HCT116 (cell line): ENCODE results near the gene IMPA2. TPM values are rescaled to one million over a fixed set of nuclear protein-coding genes. Genes with fewer than 3 reads are reported as not detected.

Experiments
- ATAC-seq: fragments of 200-7000 bp; cut with Tn5 transposase; 2 replicates; pipeline ENCODE4 v1.9.1; 2020; ENCODE audit warnings: mild to moderate bottlenecking, moderate library complexity
- BruUV-seq: library from RNA; stranded (reverse); fragments of 400-500 nt; replicated peaks from 2 replicates; lab custom pipeline; 2021; lab: Mats Ljungman, UMichigan
- CTCF ChIA-PET: fragments of 300-600 bp; sonication (Branson Sonifier 250); formaldehyde crosslinking; loops from one replicate; lab custom pipeline; 2021; ENCODE audit warnings: antibody characterized with exemption; lab: Charles Lee
- POLR2A ChIA-PET: fragments of 300-600, 350-600 bp; sonication (Branson Sonifier 250); formaldehyde crosslinking; loops from one replicate; lab custom pipeline; 2021; ENCODE audit warnings: antibody characterized with exemption; lab: Charles Lee
- RAD21 ChIA-PET, 2 experiments: fragments of 300-600 bp; sonication (Branson Sonifier 250); formaldehyde crosslinking; loops; one replicate each; lab custom pipeline; 2023; ENCODE audit warnings: low total read pairs in 2 of 2; ENCODE audit not compliant: uncharacterized antibody in 2 of 2, unreplicated experiment in 2 of 2, low non-redundant PET in 1 of 2; lab: Charles Lee
- DNase-seq: peaks from one replicate; pipeline ENCODE4 v3.0.0-alpha.2; 2010; ENCODE audit warnings: low read depth, low spot score
- H2AFZ ChIP-seq: fragments of 200-600 bp; shearing (Covaris generic), sonication (generic); 2 replicates; pipeline ENCODE4 v1.6.1; 2017; ENCODE audit warnings: low read depth, mixed run types, mixed read lengths, antibody characterized with exemption, low read length; ENCODE audit not compliant: poor library complexity, severe bottlenecking
- H3K27ac ChIP-seq: 2 replicates; pipeline ENCODE4 v1.5.1; 2012; ENCODE audit warnings: low read depth, low read length
- H3K27me3 ChIP-seq: fragments of 200-600 bp; sonication (generic); 2 replicates; pipeline ENCODE4 v1.6.1; 2016; ENCODE audit warnings: mixed run types, low read length, mixed read lengths; ENCODE audit not compliant: insufficient read depth
- H3K36me3 ChIP-seq, 2 experiments: fragments of 200-500 bp in 1 of 2; fragments of 200-600 bp in 1 of 2; sonication (Bioruptor generic) in 1 of 2; sonication (generic) in 1 of 2; 2 replicates each; pipeline versions ENCODE4 v1.5.1 to v1.6.1; 2014 to 2016; ENCODE audit warnings: low read length in 2 of 2, inconsistent platforms in 1 of 2, mixed read lengths in 1 of 2, mixed run types in 1 of 2; ENCODE audit not compliant: insufficient read depth in 2 of 2, control insufficient read depth in 1 of 2
- H3K4me1 ChIP-seq, 2 experiments: fragments of 200-600 bp in 1 of 2; sonication (generic) in 1 of 2; 2 replicates each; pipeline versions ENCODE4 v1.5.1 to v1.6.1; 2012 to 2017; ENCODE audit warnings: low read length in 2 of 2, inconsistent platforms in 1 of 2, mild to moderate bottlenecking in 1 of 2, mixed read lengths in 1 of 2, mixed run types in 1 of 2, moderate library complexity in 1 of 2; ENCODE audit not compliant: insufficient read depth in 2 of 2, control insufficient read depth in 1 of 2
- H3K4me2 ChIP-seq: fragments of 200-600 bp; sonication (generic); 2 replicates; pipeline ENCODE4 v1.6.1; 2017; ENCODE audit warnings: mixed run types, low read length, mixed read lengths
- H3K4me3 ChIP-seq, 2 experiments: fragments of 200-600 bp in 1 of 2; sonication (generic) in 1 of 2; replicated peaks in 1 of 2; 2 replicates each; pipeline ENCODE4 v1.5.1; 2011 to 2016; ENCODE audit warnings: low read length in 2 of 2, control low read depth in 1 of 2, low read depth in 1 of 2, mild to moderate bottlenecking in 1 of 2, mixed read lengths in 1 of 2, mixed run types in 1 of 2
- H3K79me2 ChIP-seq: fragments of 200-600 bp; sonication (generic); 2 replicates; pipeline ENCODE4 v1.6.1; 2017; ENCODE audit warnings: mild to moderate bottlenecking, mixed run types, low read length, moderate library complexity, mixed read lengths; ENCODE audit not compliant: insufficient read depth
- H3K9ac ChIP-seq: fragments of 200-600 bp; sonication (generic); 2 replicates; pipeline ENCODE4 v1.6.1; 2016; ENCODE audit warnings: low read length, mixed read lengths
- H3K9me2 ChIP-seq: fragments of 200-600 bp; sonication (generic), shearing (Covaris generic); 2 replicates; pipeline ENCODE4 v1.6.1; 2017; ENCODE audit warnings: mixed run types, mild to moderate bottlenecking, moderate library complexity; ENCODE audit not compliant: insufficient read depth
- H3K9me3 ChIP-seq, 2 experiments: fragments of 200-500 bp in 1 of 2; fragments of 200-600 bp in 1 of 2; sonication (Bioruptor generic) in 1 of 2; sonication (generic) in 1 of 2; 2 replicates each; pipeline ENCODE4 v1.6.1; 2014 to 2017; ENCODE audit warnings: low read length in 2 of 2, mixed read lengths in 2 of 2, inconsistent platforms in 1 of 2, low read depth in 1 of 2, mild to moderate bottlenecking in 1 of 2, mixed run types in 1 of 2, moderate library complexity in 1 of 2; ENCODE audit not compliant: control insufficient read depth in 1 of 2, insufficient read depth in 1 of 2
- H4K20me1 ChIP-seq: fragments of 200-600 bp; sonication (generic), shearing (Covaris generic); 2 replicates; pipeline ENCODE4 v1.6.1; 2017; ENCODE audit warnings: mixed run types, mild to moderate bottlenecking, moderate library complexity; ENCODE audit not compliant: insufficient read depth
- ATF3 ChIP-seq: IDR thresholded peaks from 2 replicates; pipeline ENCODE4 v1.6.1; 2012
- CBX3 ChIP-seq: IDR thresholded peaks from 2 replicates; pipeline ENCODE4 v1.6.1; 2012; ENCODE audit warnings: low read depth
- EZH2phosphoT487 ChIP-seq: fragments of 200-600 bp; IDR thresholded peaks from 2 replicates; pipeline ENCODE4 v1.6.1; 2018; ENCODE audit warnings: antibody characterized with exemption, borderline replicate concordance
- JUND ChIP-seq: IDR thresholded peaks from 2 replicates; pipeline ENCODE4 v1.6.1; 2012
- POLR2A ChIP-seq: IDR thresholded peaks from 2 replicates; pipeline ENCODE4 v1.7.0; 2011; ENCODE audit warnings: borderline replicate concordance; ENCODE audit not compliant: insufficient read depth, insufficient read length; ENCODE audit errors: extremely low read depth
- REST ChIP-seq: IDR thresholded peaks from 2 replicates; pipeline ENCODE4 v1.6.1; 2012; ENCODE audit warnings: low read depth
- TCF7L2 ChIP-seq: IDR thresholded peaks from 2 replicates; pipeline ENCODE4 v1.7.0; 2011; ENCODE audit warnings: borderline replicate concordance, inconsistent platforms; ENCODE audit not compliant: insufficient read depth, insufficient read length; ENCODE audit errors: extremely low read depth
- YY1 ChIP-seq: IDR thresholded peaks from 2 replicates; pipeline ENCODE4 v1.6.1; 2011; ENCODE audit warnings: low read length, low read depth, moderate library complexity, mild to moderate bottlenecking; ENCODE audit not compliant: insufficient replicate concordance; ENCODE audit errors: extremely low read depth
- ZNF274 ChIP-seq: fragments of 200-500 bp; sonication (Bioruptor generic); IDR thresholded peaks from 2 replicates; pipeline ENCODE4 v1.6.1; 2014; ENCODE audit warnings: mild to moderate bottlenecking, low read depth, low read length, inconsistent platforms
- intact Hi-C: fragments of 100-400 bp; cut with micrococcal nuclease; formaldehyde crosslinking; loops from 2 replicates; pipeline ENCODE4 v1.10.0; 2022
- total RNA-seq: library from RNA; stranded (reverse); gene quantifications from one replicate; pipeline ENCODE4 v1.2.1, GENCODE V29; 2021; ENCODE audit not compliant: unreplicated experiment
- TF ChIP-seq, protein P1 (sequence below): IDR thresholded peaks from 2 replicates; pipeline ENCODE4 v1.6.1; 2011; ENCODE audit warnings: mild to moderate bottlenecking, low read length, moderate library complexity; ENCODE audit not compliant: insufficient replicate concordance; ENCODE audit errors: extremely low read depth

The IMPA2 gene
- total RNA-seq, 1 experiment from 2014 or later, result 32.5 TPM

DNA sequence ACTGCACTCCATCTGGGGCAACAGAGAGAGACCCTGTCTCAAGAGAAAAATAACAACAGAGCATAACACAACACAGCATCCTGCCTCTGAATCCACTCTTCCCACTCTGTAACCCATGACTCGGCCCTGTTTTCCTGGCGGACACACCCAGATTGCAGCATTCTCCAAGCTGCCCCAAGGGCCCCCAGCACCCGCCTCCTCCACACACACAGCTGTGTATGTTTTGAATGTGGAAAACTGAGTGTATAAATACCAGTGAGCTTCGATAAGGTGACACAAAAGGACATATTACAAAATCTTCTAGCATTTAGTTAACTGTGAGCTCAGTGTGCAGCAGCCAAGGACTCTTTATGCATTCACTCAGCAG is 13.0 kb downstream of the IMPA2 start:
- TF ChIP-seq REST, result no peak
- no peak for TF ChIP-seq POLR2A
- no peak for TF ChIP-seq JUND
- no peak for TF ChIP-seq ZNF274
- no peak for TF ChIP-seq TCF7L2
- no peak for TF ChIP-seq YY1
- no peak for TF ChIP-seq ATF3
- TF ChIP-seq EZH2phosphoT487, result no peak
- TF ChIP-seq, protein P1, sequence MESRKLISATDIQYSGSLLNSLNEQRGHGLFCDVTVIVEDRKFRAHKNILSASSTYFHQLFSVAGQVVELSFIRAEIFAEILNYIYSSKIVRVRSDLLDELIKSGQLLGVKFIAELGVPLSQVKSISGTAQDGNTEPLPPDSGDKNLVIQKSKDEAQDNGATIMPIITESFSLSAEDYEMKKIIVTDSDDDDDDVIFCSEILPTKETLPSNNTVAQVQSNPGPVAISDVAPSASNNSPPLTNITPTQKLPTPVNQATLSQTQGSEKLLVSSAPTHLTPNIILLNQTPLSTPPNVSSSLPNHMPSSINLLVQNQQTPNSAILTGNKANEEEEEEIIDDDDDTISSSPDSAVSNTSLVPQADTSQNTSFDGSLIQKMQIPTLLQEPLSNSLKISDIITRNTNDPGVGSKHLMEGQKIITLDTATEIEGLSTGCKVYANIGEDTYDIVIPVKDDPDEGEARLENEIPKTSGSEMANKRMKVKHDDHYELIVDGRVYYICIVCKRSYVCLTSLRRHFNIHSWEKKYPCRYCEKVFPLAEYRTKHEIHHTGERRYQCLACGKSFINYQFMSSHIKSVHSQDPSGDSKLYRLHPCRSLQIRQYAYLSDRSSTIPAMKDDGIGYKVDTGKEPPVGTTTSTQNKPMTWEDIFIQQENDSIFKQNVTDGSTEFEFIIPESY, result no peak
- TF ChIP-seq CBX3, result no peak
- H3K4me1 ChIP-seq, result peaks cover 6 to 23% of the 10 kb centered on the region in 2 experiments; a peak in 3 of 4 replicates
- ChIA-PET CTCF (interaction anchor here (1.1 to 8.5 kb wide), 6 partner anchors 12 to 278 kb away, joined by 3 to 162 read pairs (median 12); partner anchors contain the start of gene IMPA2), RAD21 (interaction anchor here (0.6 to 3.9 kb wide), 3 partner anchors 13 to 79 kb away, joined by 5 to 23 read pairs (median 5); partner anchors contain the start of gene IMPA2 (in 1 of the 2)), POLR2A (interaction anchor here (1.8 to 2.6 kb wide), 2 partner anchors 13 to 56 kb away, joined by 5 to 14 read pairs; partner anchors contain the start of gene IMPA2)
- DNase-seq, result no peak
- intact Hi-C loops, result no loop called here
- no peaks in the 10 kb centered on the region for H3K79me2 ChIP-seq
- H3K9ac ChIP-seq, result no peak overlapping the region
- H3K9me3 ChIP-seq, result no peaks in the 10 kb centered on the region
- no peaks in the 10 kb centered on the region for H3K9me2 ChIP-seq
- H3K36me3 ChIP-seq, result no peaks in the 10 kb centered on the region
- H3K27ac ChIP-seq, result no peak overlapping the region
- no peak overlapping the region for H3K4me3 ChIP-seq
- no peaks in the 10 kb centered on the region for H3K27me3 ChIP-seq
- H3K4me2 ChIP-seq, result peak overlapping the region; percentile 28
- no peak for ATAC-seq
- no TSS peak for BruUV-seq
- no peak overlapping the region for H2AFZ ChIP-seq
- no peaks in the 10 kb centered on the region for H4K20me1 ChIP-seq
